Fibroblast of skin of abdomen (primary cell): ENCODE results near the gene NRAP.

Source experiments
- DNase-seq: peaks from one replicate; pipeline ENCODE4 v3.0.0-alpha.2; 2013

Gene NRAP

GRCh38 chr10:113605268-113605978, 58.4 kb downstream of the NRAP start:
- no peak for DNase-seq

GRCh38 chr10:113604572-113604971, 59.3 kb downstream of the NRAP start:
- no peak for DNase-seq

GRCh38 chr10:113603057-113603777, 60.6 kb downstream of the NRAP start:
- DNase-seq = no peak

GRCh38 chr10:113600569-113600968, 63.3 kb downstream of the NRAP start:
- no peak for DNase-seq

- no peak for DNase-seq
Observed at GRCh38 chr10:113594652-113595051, 69.2 kb downstream of the NRAP start.

GRCh38 chr10:113592380-113592779, 71.5 kb downstream of the NRAP start:
- no peak for DNase-seq

- no peak for DNase-seq
Observed at GRCh38 chr10:113590581-113590980, 73.3 kb downstream of the NRAP start.

GRCh38 chr10:113589201-113589770, 74.6 kb downstream of the NRAP start:
- DNase-seq = no peak

GRCh38 chr10:113585949-113586348, 77.9 kb downstream of the NRAP start:
- DNase-seq = no peak

GRCh38 chr10:113583571-113583970, 80.3 kb downstream of the NRAP start:
- DNase-seq = no peak

GRCh38 chr10:113581092-113581491, 82.7 kb downstream of the NRAP start:
- DNase-seq = no peak

GRCh38 chr10:113578773-113579172, 85.1 kb downstream of the NRAP start:
- no peak for DNase-seq

- DNase-seq = peak; percentile 32
Observed at GRCh38 chr10:113576852-113577251, 87.0 kb downstream of the NRAP start.

- no peak for DNase-seq
Observed at GRCh38 chr10:113573368-113573767, 90.5 kb downstream of the NRAP start.

GRCh38 chr10:113572520-113573290, 91.1 kb downstream of the NRAP start:
- DNase-seq = no peak

- DNase-seq = no peak
Observed at GRCh38 chr10:113569576-113569975, 94.3 kb downstream of the NRAP start.

GRCh38 chr10:113566888-113567287, 97.0 kb downstream of the NRAP start:
- no peak for DNase-seq

GRCh38 chr10:113565364-113565763, 98.5 kb downstream of the NRAP start:
- DNase-seq = no peak

- DNase-seq = peak; percentile 66
Observed at GRCh38 chr10:113563306-113564088, 100.3 kb downstream of the NRAP start.

GRCh38 chr10:113562704-113563103, 101.1 kb downstream of the NRAP start:
- DNase-seq = no peak

GRCh38 chr10:113562069-113562468, 101.8 kb downstream of the NRAP start:
- DNase-seq = no peak

- DNase-seq = no peak
Observed at GRCh38 chr10:113561214-113561613, 102.6 kb downstream of the NRAP start.
